SK-N-SH treated with all-trans-retinoic acid at 6 μM for 48 hours (cell line): ENCODE data around the gene S100A14.

Source experiments
- ATAC-seq: fragments of 200-7000 bp; cut with Tn5 transposase; 3 replicates; pipeline ENCODE4 v1.9.1; 2020; ENCODE audit warnings: mild to moderate bottlenecking, moderate library complexity
- BACH2 ChIP-seq: fragments of 250-450 bp; sonication (Bioruptor Pico); IDR thresholded peaks from 2 replicates; pipeline ENCODE4 v1.9.0; 2021; ENCODE audit warnings: mild to moderate bottlenecking, borderline replicate concordance
- CSDC2 ChIP-seq: fragments of 250-450 bp; sonication (Bioruptor Pico); IDR thresholded peaks from 2 replicates; pipeline ENCODE4 v1.5.0; 2020; ENCODE audit warnings: mild to moderate bottlenecking, moderate library complexity
- ESRRG ChIP-seq: fragments of 250-450 bp; sonication (Bioruptor Pico); IDR thresholded peaks from 2 replicates; pipeline ENCODE4 v1.6.1; 2021; ENCODE audit warnings: mild to moderate bottlenecking
- ISL1 ChIP-seq: fragments of 250-450 bp; sonication (Bioruptor Pico); IDR thresholded peaks from 2 replicates; pipeline ENCODE4 v2.1.2; 2022; ENCODE audit warnings: mild to moderate bottlenecking, moderate library complexity
- OSR1 ChIP-seq: fragments of 250-450 bp; sonication (Bioruptor Pico); IDR thresholded peaks from 2 replicates; pipeline ENCODE4 v1.8.0; 2022; ENCODE audit warnings: moderate library complexity, mild to moderate bottlenecking, inconsistent platforms
- RARB ChIP-seq: fragments of 250-450 bp; sonication (Bioruptor Pico); IDR thresholded peaks from 2 replicates; pipeline ENCODE4 v1.8.0; 2021; ENCODE audit warnings: mild to moderate bottlenecking, moderate library complexity
- SNAI2 ChIP-seq: fragments of 250-450 bp; sonication (Bioruptor Pico); IDR thresholded peaks from 2 replicates; pipeline ENCODE4 v1.5.0; 2020; ENCODE audit warnings: mild to moderate bottlenecking, moderate library complexity
- ZC3H10 ChIP-seq: fragments of 250-450 bp; sonication (Bioruptor Pico); IDR thresholded peaks from 2 replicates; pipeline ENCODE4 v1.5.1; 2021; ENCODE audit warnings: mild to moderate bottlenecking, moderate library complexity
- ZFP3 ChIP-seq: fragments of 250-450 bp; sonication (Bioruptor Pico); IDR thresholded peaks from 2 replicates; pipeline ENCODE4 v1.5.0; 2020; ENCODE audit warnings: mild to moderate bottlenecking, moderate library complexity
- ZFP30 ChIP-seq: fragments of 450-650 bp; formaldehyde crosslinking; IDR thresholded peaks from 2 replicates; pipeline ENCODE4 v1.5.0; 2022; ENCODE audit warnings: mild to moderate bottlenecking, moderate library complexity
- ZNF565 ChIP-seq: fragments of 450-650 bp; formaldehyde crosslinking; conservative IDR thresholded peaks from 2 replicates; pipeline ENCODE4 v1.5.0; 2020; ENCODE audit warnings: low read depth, mild to moderate bottlenecking, moderate library complexity
- ZNF70 ChIP-seq: fragments of 450-650 bp; formaldehyde crosslinking; IDR thresholded peaks from 2 replicates; pipeline ENCODE4 v1.5.0; 2020; ENCODE audit warnings: mild to moderate bottlenecking, moderate library complexity
- ZNF8 ChIP-seq: fragments of 450-650 bp; formaldehyde crosslinking; IDR thresholded peaks from 2 replicates; pipeline ENCODE4 v1.5.0; 2020; ENCODE audit warnings: mild to moderate bottlenecking, moderate library complexity
- TF ChIP-seq, protein P1 (sequence below): fragments of 250-450 bp; sonication (Bioruptor Pico); IDR thresholded peaks from 2 replicates; pipeline ENCODE4 v1.5.1; 2020; ENCODE audit warnings: low read depth, mild to moderate bottlenecking, moderate library complexity
- TF ChIP-seq, protein P2 (sequence below): fragments of 250-450 bp; sonication (Bioruptor Pico); IDR thresholded peaks from 2 replicates; pipeline ENCODE4 v1.8.0; 2021; ENCODE audit warnings: low read depth, mild to moderate bottlenecking, moderate library complexity, borderline replicate concordance
- TF ChIP-seq, protein P3 (sequence below): fragments of 250-450 bp; sonication (Bioruptor Pico); IDR thresholded peaks from 2 replicates; pipeline ENCODE4 v1.5.0; 2020; ENCODE audit warnings: mild to moderate bottlenecking, moderate library complexity
- TF ChIP-seq, protein P4 (sequence below): fragments of 250-450 bp; sonication (Bioruptor Pico); IDR thresholded peaks from 2 replicates; pipeline ENCODE4 v1.8.0; 2020; ENCODE audit warnings: mild to moderate bottlenecking, moderate library complexity, borderline replicate concordance
- TF ChIP-seq, protein P5 (sequence below): fragments of 250-450 bp; sonication (Bioruptor Pico); IDR thresholded peaks from 2 replicates; pipeline ENCODE4 v1.5.1; 2021; ENCODE audit warnings: mild to moderate bottlenecking, moderate library complexity

The S100A14 gene

DNA sequence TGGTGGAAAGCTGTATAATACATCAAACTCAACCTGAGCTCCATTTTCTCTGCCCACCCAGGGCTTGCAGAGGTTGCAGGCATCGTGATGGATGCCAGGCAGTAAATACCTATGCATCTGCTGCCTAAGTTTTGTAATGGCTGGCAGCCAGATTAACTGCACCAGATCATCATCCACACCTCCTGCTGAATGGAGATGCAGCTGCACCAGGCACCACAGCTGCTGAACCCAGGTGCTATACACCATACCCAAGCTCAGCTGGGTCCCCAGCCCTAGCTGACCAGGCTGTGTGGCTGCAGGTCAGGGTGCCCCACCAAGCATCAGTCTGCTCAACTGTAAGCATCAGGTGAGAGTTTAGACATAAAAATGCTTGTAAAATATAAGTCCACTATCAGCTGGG lies 35.6 kb upstream of the S100A14 start:
- TF ChIP-seq ZFP30 (CRISPR knock-in tag) (no peak), ISL1 (CRISPR knock-in tag) (no peak), CSDC2 (CRISPR knock-in tag) (no peak), ESRRG (no peak), BACH2 (CRISPR knock-in tag) (no peak), SNAI2 (CRISPR knock-in tag) (no peak), OSR1 (CRISPR knock-in tag) (no peak)
- ATAC-seq: no peak

DNA sequence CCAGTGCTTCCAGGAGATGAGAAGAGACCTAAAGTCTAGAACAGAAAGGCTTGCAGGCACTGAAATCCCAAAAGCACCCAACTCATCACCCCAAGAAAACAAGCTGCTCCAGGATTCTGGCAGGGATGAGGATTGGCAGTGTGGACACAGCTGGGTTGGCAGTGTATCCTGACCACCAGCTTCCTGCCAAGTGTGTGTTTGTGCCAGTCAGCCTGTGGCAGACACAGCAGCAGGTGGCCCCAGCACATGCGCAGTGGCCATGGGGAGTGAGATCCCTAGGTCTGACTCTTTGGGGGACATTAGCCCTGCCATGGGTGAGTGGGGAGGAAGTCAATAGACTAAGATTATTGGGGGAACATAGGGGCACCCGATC lies 33.7 kb upstream of the S100A14 start:
- peak; percentile 11 for ATAC-seq
- TF ChIP-seq, protein P1, sequence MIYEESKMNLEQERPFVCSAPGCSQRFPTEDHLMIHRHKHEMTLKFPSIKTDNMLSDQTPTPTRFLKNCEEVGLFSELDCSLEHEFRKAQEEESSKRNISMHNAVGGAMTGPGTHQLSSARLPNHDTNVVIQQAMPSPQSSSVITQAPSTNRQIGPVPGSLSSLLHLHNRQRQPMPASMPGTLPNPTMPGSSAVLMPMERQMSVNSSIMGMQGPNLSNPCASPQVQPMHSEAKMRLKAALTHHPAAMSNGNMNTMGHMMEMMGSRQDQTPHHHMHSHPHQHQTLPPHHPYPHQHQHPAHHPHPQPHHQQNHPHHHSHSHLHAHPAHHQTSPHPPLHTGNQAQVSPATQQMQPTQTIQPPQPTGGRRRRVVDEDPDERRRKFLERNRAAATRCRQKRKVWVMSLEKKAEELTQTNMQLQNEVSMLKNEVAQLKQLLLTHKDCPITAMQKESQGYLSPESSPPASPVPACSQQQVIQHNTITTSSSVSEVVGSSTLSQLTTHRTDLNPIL (CRISPR knock-in tag): no peak
- TF ChIP-seq CSDC2 (CRISPR knock-in tag): no peak
- TF ChIP-seq ZC3H10 (CRISPR knock-in tag): no peak
- TF ChIP-seq ZNF8 (CRISPR knock-in tag): no peak
- no peak for TF ChIP-seq ZNF70 (CRISPR knock-in tag)
- TF ChIP-seq, protein P2, sequence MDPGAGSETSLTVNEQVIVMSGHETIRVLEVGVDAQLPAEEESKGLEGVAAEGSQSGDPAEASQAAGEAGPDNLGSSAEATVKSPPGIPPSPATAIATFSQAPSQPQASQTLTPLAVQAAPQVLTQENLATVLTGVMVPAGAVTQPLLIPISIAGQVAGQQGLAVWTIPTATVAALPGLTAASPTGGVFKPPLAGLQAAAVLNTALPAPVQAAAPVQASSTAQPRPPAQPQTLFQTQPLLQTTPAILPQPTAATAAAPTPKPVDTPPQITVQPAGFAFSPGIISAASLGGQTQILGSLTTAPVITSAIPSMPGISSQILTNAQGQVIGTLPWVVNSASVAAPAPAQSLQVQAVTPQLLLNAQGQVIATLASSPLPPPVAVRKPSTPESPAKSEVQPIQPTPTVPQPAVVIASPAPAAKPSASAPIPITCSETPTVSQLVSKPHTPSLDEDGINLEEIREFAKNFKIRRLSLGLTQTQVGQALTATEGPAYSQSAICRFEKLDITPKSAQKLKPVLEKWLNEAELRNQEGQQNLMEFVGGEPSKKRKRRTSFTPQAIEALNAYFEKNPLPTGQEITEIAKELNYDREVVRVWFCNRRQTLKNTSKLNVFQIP (CRISPR knock-in tag): no peak
- no peak for TF ChIP-seq ZFP3
- TF ChIP-seq, protein P3, sequence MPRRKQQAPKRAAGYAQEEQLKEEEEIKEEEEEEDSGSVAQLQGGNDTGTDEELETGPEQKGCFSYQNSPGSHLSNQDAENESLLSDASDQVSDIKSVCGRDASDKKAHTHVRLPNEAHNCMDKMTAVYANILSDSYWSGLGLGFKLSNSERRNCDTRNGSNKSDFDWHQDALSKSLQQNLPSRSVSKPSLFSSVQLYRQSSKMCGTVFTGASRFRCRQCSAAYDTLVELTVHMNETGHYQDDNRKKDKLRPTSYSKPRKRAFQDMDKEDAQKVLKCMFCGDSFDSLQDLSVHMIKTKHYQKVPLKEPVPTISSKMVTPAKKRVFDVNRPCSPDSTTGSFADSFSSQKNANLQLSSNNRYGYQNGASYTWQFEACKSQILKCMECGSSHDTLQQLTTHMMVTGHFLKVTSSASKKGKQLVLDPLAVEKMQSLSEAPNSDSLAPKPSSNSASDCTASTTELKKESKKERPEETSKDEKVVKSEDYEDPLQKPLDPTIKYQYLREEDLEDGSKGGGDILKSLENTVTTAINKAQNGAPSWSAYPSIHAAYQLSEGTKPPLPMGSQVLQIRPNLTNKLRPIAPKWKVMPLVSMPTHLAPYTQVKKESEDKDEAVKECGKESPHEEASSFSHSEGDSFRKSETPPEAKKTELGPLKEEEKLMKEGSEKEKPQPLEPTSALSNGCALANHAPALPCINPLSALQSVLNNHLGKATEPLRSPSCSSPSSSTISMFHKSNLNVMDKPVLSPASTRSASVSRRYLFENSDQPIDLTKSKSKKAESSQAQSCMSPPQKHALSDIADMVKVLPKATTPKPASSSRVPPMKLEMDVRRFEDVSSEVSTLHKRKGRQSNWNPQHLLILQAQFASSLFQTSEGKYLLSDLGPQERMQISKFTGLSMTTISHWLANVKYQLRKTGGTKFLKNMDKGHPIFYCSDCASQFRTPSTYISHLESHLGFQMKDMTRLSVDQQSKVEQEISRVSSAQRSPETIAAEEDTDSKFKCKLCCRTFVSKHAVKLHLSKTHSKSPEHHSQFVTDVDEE (CRISPR knock-in tag): no peak

DNA sequence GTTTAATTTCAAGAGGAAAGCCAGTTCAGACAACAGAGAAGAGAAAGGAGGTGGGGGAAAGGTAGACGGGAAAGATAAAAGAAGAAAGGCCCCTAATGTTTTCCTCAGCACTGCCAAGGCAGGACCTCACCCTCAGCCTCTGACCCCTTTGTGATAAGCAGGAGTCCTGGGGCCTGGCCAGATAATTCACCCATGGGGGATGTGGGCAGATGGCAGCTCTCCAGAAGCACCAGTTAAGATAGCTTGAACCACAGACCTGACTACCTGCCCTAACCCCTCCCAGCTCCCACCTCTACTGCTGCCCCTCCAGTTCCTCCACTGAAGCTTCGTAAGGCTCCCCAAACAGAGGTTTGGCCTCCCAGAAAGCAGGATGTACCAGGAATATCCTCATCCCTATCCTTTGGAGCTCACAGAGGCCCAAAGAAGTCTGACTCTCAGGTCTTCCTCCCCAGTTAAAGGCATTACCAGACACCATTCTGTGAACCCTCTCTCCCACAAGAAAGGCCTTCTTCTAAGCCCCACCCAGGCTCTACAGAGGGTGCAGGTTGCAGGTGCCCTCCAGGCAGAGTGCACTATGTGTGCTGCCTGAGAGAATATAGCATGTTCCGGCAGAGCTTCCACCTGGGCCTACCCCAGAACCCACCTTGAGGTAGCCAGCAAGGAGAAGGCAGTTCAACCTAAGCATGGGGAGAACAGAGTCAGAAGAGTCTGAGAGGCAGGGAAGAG lies 33.2 kb upstream of the S100A14 start:
- peak; percentile 19 for ATAC-seq

DNA sequence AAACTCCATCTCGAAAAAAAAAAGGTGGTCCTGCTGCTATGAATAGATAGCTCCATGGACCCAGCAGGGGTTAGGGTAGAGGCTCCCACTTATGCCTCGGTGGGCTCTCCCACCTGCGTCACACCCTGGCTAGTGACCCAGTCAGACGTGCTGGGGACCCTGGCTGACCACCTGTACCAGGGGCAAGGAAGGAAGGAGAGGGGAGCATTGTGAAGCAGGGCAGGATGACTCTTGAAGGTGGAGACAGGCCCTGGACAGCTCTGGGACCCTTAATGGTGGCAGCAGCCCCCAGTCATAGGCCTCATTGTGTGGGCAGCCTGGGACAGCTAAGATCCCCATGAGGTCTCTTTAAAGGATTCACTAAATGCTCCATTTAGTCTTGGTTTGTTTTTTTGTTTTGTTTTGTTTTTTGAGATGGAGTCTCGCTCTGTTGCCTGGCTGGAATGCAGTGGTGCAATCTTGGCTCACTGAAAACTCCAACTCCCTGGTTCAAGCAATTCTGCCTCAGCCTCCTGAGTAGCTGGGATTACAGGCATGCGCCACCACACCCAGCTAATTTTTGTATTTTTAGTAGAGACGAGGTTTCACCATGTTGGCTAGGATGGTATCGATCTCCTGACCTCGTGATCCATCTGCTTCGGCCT lies 32.0 kb upstream of the S100A14 start:
- TF ChIP-seq ZC3H10 (CRISPR knock-in tag) (no peak), CSDC2 (CRISPR knock-in tag) (no peak), RARB (CRISPR knock-in tag) (no peak), ZNF8 (CRISPR knock-in tag) (no peak)
- TF ChIP-seq, protein P3 (CRISPR knock-in tag): no peak
- TF ChIP-seq, protein P4, sequence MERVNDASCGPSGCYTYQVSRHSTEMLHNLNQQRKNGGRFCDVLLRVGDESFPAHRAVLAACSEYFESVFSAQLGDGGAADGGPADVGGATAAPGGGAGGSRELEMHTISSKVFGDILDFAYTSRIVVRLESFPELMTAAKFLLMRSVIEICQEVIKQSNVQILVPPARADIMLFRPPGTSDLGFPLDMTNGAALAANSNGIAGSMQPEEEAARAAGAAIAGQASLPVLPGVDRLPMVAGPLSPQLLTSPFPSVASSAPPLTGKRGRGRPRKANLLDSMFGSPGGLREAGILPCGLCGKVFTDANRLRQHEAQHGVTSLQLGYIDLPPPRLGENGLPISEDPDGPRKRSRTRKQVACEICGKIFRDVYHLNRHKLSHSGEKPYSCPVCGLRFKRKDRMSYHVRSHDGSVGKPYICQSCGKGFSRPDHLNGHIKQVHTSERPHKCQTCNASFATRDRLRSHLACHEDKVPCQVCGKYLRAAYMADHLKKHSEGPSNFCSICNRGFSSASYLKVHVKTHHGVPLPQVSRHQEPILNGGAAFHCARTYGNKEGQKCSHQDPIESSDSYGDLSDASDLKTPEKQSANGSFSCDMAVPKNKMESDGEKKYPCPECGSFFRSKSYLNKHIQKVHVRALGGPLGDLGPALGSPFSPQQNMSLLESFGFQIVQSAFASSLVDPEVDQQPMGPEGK (CRISPR knock-in tag): no peak
- TF ChIP-seq, protein P5, sequence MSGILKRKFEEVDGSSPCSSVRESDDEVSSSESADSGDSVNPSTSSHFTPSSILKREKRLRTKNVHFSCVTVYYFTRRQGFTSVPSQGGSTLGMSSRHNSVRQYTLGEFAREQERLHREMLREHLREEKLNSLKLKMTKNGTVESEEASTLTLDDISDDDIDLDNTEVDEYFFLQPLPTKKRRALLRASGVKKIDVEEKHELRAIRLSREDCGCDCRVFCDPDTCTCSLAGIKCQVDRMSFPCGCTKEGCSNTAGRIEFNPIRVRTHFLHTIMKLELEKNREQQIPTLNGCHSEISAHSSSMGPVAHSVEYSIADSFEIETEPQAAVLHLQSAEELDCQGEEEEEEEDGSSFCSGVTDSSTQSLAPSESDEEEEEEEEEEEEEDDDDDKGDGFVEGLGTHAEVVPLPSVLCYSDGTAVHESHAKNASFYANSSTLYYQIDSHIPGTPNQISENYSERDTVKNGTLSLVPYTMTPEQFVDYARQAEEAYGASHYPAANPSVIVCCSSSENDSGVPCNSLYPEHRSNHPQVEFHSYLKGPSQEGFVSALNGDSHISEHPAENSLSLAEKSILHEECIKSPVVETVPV (CRISPR knock-in tag): no peak
- peak; percentile 26 for ATAC-seq

More for the DNA sequence above, 33.2 kb upstream of the S100A14 start:
- TF ChIP-seq ZFP3 (no peak), ZNF565 (CRISPR knock-in tag) (no peak)
